Measurements from ENCODE around the gene SNED1. TPM values are rescaled to one million over a fixed set of nuclear protein-coding genes. Genes with fewer than 3 reads are reported as not detected.
A peak's percentile ranks its signal among the peaks of the same experiment; 100 is the strongest.

SNED1 gene
- total RNA-seq, 1 donor from 2014 or later, result 6.1 TPM

- TF ChIP-seq CTCF (IDR thresholded peaks at IDR 0.05; ENCODE audit: borderline replicate concordance), result peak; percentile 68
- Histone ChIP-seq H3K27ac (replicated peaks) (no peak overlapping the region), H3K27me3 (ENCODE audit: low read depth) (peaks cover 32% of the 10 kb centered on the region), H3K4me3 (no peak overlapping the region), H3K4me1 (peaks cover 27% of the 10 kb centered on the region), H3K36me3 (no peaks in the 10 kb centered on the region), H3K9me3 (replicated peaks) (peaks cover 6% of the 10 kb centered on the region)
- DNase-seq, result peak; percentile 25
- intact Hi-C loops (cut with micrococcal nuclease), result no loop called here
Measured at GRCh38 chr2:240983361-240983995, 14.9 kb upstream of the SNED1 start.

GRCh38 chr2:240983996-240984498 lies 14.4 kb upstream of the SNED1 start:
- Histone ChIP-seq H3K4me1 (peaks cover 29% of the 10 kb centered on the region), H3K4me3 (no peak overlapping the region), H3K27me3 (ENCODE audit: low read depth) (peaks cover 32% of the 10 kb centered on the region), H3K27ac (replicated peaks) (no peak overlapping the region), H3K9me3 (replicated peaks) (peaks cover 7% of the 10 kb centered on the region), H3K36me3 (no peaks in the 10 kb centered on the region)
- intact Hi-C loops (cut with micrococcal nuclease), result no loop called here
- TF ChIP-seq CTCF (IDR thresholded peaks at IDR 0.05; ENCODE audit: borderline replicate concordance), result no peak
- peak; percentile 10 for DNase-seq

- Histone ChIP-seq H3K9me3 (replicated peaks) (peaks cover 7% of the 10 kb centered on the region), H3K27me3 (ENCODE audit: low read depth) (peaks cover 32% of the 10 kb centered on the region), H3K4me1 (peaks cover 31% of the 10 kb centered on the region), H3K4me3 (no peak overlapping the region), H3K27ac (replicated peaks) (peak overlapping the region; percentile 16), H3K36me3 (no peaks in the 10 kb centered on the region)
- TF ChIP-seq CTCF (IDR thresholded peaks at IDR 0.05; ENCODE audit: borderline replicate concordance), result no peak
- DNase-seq, result peak; percentile 12
- intact Hi-C loops (cut with micrococcal nuclease), result no loop called here
Measured at GRCh38 chr2:240985881-240986786, 12.3 kb upstream of the SNED1 start.

- no peak for TF ChIP-seq CTCF (IDR thresholded peaks at IDR 0.05; ENCODE audit: borderline replicate concordance)
- H3K9me3 ChIP-seq (replicated peaks), result peaks cover 7% of the 10 kb centered on the region
- H3K4me3 ChIP-seq, result no peak overlapping the region
- H3K27me3 ChIP-seq (ENCODE audit: low read depth), result peaks cover 28% of the 10 kb centered on the region
- H3K4me1 ChIP-seq, result peaks cover 39% of the 10 kb centered on the region
- H3K27ac ChIP-seq (replicated peaks), result peak overlapping the region; percentile 16
- peak; percentile 64 for DNase-seq
- intact Hi-C loops (cut with micrococcal nuclease), result no loop called here
- H3K36me3 ChIP-seq, result no peaks in the 10 kb centered on the region
Measured at GRCh38 chr2:240986787-240987411, 11.5 kb upstream of the SNED1 start.

- intact Hi-C loops (cut with micrococcal nuclease), result no loop called here
- Histone ChIP-seq H3K27me3 (ENCODE audit: low read depth) (peaks cover 22% of the 10 kb centered on the region), H3K4me1 (peaks cover 45% of the 10 kb centered on the region), H3K9me3 (replicated peaks) (peaks cover 7% of the 10 kb centered on the region), H3K27ac (replicated peaks) (peak overlapping the region; percentile 14), H3K36me3 (no peaks in the 10 kb centered on the region), H3K4me3 (no peak overlapping the region)
- DNase-seq, result no peak
- no peak for TF ChIP-seq CTCF (IDR thresholded peaks at IDR 0.05; ENCODE audit: borderline replicate concordance)
Measured at GRCh38 chr2:240987588-240987987, 10.8 kb upstream of the SNED1 start.

All from left ventricle myocardium inferior (tissue), 1 donor.